ENCODE data around the gene AGPS. TPM values are rescaled to one million over a fixed set of nuclear protein-coding genes. Genes with fewer than 3 reads are reported as not detected.
A peak's percentile ranks its signal among the peaks of the same experiment; 100 is the strongest.
"Not testable (repeated sequence)": the region's sequence is repeated elsewhere in the genome, so short reads cannot be mapped to it uniquely, and the experiment has no call there.

Gene AGPS
- total RNA-seq, 1 experiment from 2014 or later, result 54.0 TPM

DNA sequence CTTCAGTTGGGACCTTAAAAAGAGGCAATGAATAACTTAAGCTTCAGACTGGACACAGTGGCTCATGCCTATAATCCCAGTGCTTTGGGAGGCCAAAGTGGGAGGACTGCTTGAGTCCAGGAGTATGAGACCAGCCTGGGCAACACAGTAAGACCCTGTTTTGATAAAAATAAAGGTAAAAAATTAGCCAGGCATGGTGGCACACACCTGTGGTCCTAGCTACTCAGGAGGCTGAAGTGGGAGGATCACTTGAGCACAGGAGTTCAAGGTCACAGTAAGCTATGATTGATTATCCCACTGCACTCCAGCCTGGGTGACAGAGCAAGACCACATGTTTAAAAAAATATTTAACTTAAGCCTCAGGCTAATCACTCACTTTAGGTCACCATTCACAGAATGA, 26.8 kb upstream of the AGPS start:
- H3K9ac ChIP-seq (ENCODE audit: low read length); H3K4me3 ChIP-seq (ENCODE audit: low read length); H3K79me2 ChIP-seq (ENCODE audit: low read length): not testable (repeated sequence)

DNA sequence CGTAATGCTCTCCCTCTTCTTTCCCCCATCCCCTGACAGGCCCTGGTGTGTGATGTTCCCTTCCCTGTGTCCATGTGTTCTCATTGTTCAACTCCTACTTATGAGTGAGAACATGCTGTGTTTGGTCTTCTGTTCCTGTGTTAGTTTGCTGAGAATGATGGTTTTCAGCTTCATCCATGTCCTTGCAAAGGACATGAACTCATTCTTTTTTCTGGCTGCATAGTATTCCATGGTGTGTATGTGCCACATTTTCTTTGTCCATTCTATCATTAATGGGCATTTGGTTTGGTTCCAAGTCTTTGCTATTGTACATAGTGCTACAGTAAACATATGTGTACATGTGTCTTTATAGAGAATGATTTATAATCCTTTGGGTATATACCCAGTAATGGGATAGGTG, 24.6 kb upstream of the AGPS start:
- not testable (repeated sequence) for H3K4me3 ChIP-seq (ENCODE audit: low read length); H3K27me3 ChIP-seq (ENCODE audit: low read length); DNase-seq; H3K9me2 ChIP-seq (replicated peaks; ENCODE audit: insufficient read depth, low read length); H3K9ac ChIP-seq (ENCODE audit: low read length); H3K4me2 ChIP-seq (ENCODE audit: low read depth, low read length, poor library complexity, severe bottlenecking); H3K27ac ChIP-seq (ENCODE audit: low read length); H3K4me1 ChIP-seq (ENCODE audit: low read length); H3K79me2 ChIP-seq (ENCODE audit: low read length); H4K20me1 ChIP-seq (ENCODE audit: insufficient read depth, low read depth, low read length); H3K36me3 ChIP-seq (ENCODE audit: insufficient read depth, low read length); H3K9me3 ChIP-seq (ENCODE audit: low read length); H2AFZ ChIP-seq (ENCODE audit: low read length)

More for the DNA sequence above, 26.8 kb upstream of the AGPS start:
- H3K9me2 ChIP-seq (replicated peaks; ENCODE audit: insufficient read depth, low read length); H2AFZ ChIP-seq (ENCODE audit: low read length); H3K36me3 ChIP-seq (ENCODE audit: insufficient read depth, low read length); H3K27me3 ChIP-seq (ENCODE audit: low read length); H4K20me1 ChIP-seq (ENCODE audit: insufficient read depth, low read depth, low read length); H3K4me2 ChIP-seq (ENCODE audit: low read depth, low read length, poor library complexity, severe bottlenecking); H3K4me1 ChIP-seq (ENCODE audit: low read length); H3K27ac ChIP-seq (ENCODE audit: low read length); H3K9me3 ChIP-seq (ENCODE audit: low read length); DNase-seq: not testable (repeated sequence)

DNA sequence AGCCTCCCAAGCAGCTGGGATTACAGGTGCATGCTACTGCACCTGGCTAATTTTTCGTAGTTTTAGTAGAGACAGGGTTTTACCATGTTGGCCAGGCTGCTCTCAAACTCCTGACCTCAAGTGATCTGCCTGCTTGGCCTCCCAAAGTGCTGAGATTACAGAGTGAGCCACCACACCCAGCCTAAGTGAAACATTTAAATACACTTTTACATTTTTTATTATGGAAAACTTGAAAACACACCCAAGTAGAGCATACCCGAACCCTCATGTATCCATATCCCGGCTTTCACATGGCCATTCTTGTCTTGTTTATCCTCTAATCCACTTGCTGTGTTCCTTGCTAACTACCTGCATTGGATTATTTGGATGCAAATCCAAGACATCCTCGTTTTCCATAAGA, 13.2 kb upstream of the AGPS start:
- no peaks in the 10 kb centered on the region for H3K4me1 ChIP-seq (ENCODE audit: low read length)
- H3K4me3 ChIP-seq (ENCODE audit: low read length), result no peak overlapping the region
- H3K27me3 ChIP-seq (ENCODE audit: low read length), result no peaks in the 10 kb centered on the region
- no peak overlapping the region for H2AFZ ChIP-seq (ENCODE audit: low read length)
- no peaks in the 10 kb centered on the region for H3K9me2 ChIP-seq (replicated peaks; ENCODE audit: insufficient read depth, low read length)
- H3K9ac ChIP-seq (ENCODE audit: low read length), result no peak overlapping the region
- H3K36me3 ChIP-seq (ENCODE audit: insufficient read depth, low read length), result peaks cover 14% of the 10 kb centered on the region
- no peak overlapping the region for H3K4me2 ChIP-seq (ENCODE audit: low read depth, low read length, poor library complexity, severe bottlenecking)
- H4K20me1 ChIP-seq (ENCODE audit: insufficient read depth, low read depth, low read length), result no peaks in the 10 kb centered on the region
- no peak overlapping the region for H3K27ac ChIP-seq (ENCODE audit: low read length)
- DNase-seq, result no peak
- peaks cover 26% of the 10 kb centered on the region for H3K79me2 ChIP-seq (ENCODE audit: low read length)
- H3K9me3 ChIP-seq (ENCODE audit: low read length), result no peaks in the 10 kb centered on the region

DNA sequence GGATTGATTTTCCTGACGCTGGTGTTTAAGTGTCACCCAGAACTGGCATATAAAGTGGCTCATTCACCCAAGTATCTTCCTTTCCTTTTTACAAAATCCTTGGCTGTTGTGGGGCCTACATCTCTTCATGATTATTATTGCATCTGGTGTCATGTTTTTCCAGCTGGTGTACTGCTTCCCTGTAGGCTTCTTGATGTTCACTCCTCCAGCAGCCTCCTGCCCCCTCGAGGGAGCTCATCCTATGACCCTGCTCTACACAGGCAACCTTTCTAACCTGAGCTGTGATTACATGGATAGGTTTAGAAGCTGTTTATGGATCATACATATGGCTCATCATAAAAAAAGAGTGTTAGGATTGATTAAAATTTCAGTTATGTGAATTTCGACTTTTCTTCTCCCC, 12.4 kb upstream of the AGPS start:
- Histone ChIP-seq H3K9me3 (ENCODE audit: low read length) (no peaks in the 10 kb centered on the region), H3K36me3 (ENCODE audit: insufficient read depth, low read length) (peaks cover 14% of the 10 kb centered on the region), H4K20me1 (ENCODE audit: insufficient read depth, low read depth, low read length) (no peaks in the 10 kb centered on the region), H3K4me3 (ENCODE audit: low read length) (no peak overlapping the region), H3K9ac (ENCODE audit: low read length) (no peak overlapping the region), H3K27ac (ENCODE audit: low read length) (no peak overlapping the region), H2AFZ (ENCODE audit: low read length) (no peak overlapping the region), H3K4me2 (ENCODE audit: low read depth, low read length, poor library complexity, severe bottlenecking) (no peak overlapping the region), H3K4me1 (ENCODE audit: low read length) (no peaks in the 10 kb centered on the region), H3K27me3 (ENCODE audit: low read length) (no peaks in the 10 kb centered on the region), H3K9me2 (replicated peaks; ENCODE audit: insufficient read depth, low read length) (no peaks in the 10 kb centered on the region), H3K79me2 (ENCODE audit: low read length) (peaks cover 31% of the 10 kb centered on the region)
- no peak for DNase-seq

DNA sequence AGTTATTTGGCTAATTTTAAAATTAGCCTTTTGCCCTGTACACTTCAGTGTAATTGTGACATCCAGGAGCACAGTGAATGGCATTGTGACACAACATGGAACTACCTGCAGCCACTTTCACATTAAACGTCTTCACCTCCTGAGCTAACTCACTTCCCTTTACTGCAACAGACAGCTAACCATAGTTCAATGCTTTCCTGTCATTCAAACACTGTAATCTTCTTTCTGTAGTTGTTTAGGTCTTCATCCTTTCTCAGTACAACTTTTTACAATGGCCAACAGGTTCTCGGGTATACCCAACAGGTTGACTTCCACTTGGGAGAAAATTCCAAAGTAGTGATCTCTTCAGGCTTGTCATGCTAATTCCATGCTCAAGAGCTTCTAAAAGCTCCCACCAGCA, 8.6 kb upstream of the AGPS start:
- no peak for DNase-seq
- Histone ChIP-seq H4K20me1 (ENCODE audit: insufficient read depth, low read depth, low read length) (no peaks in the 10 kb centered on the region), H3K27ac (ENCODE audit: low read length) (no peak overlapping the region), H3K27me3 (ENCODE audit: low read length) (no peaks in the 10 kb centered on the region), H3K9ac (ENCODE audit: low read length) (no peak overlapping the region), H3K4me3 (ENCODE audit: low read length) (no peak overlapping the region), H3K36me3 (ENCODE audit: insufficient read depth, low read length) (peaks cover 14% of the 10 kb centered on the region), H3K4me2 (ENCODE audit: low read depth, low read length, poor library complexity, severe bottlenecking) (no peak overlapping the region), H3K9me2 (replicated peaks; ENCODE audit: insufficient read depth, low read length) (no peaks in the 10 kb centered on the region), H3K9me3 (ENCODE audit: low read length) (no peaks in the 10 kb centered on the region), H2AFZ (ENCODE audit: low read length) (no peak overlapping the region), H3K4me1 (ENCODE audit: low read length) (peaks cover 12% of the 10 kb centered on the region), H3K79me2 (ENCODE audit: low read length) (peaks cover 67% of the 10 kb centered on the region)

DNA sequence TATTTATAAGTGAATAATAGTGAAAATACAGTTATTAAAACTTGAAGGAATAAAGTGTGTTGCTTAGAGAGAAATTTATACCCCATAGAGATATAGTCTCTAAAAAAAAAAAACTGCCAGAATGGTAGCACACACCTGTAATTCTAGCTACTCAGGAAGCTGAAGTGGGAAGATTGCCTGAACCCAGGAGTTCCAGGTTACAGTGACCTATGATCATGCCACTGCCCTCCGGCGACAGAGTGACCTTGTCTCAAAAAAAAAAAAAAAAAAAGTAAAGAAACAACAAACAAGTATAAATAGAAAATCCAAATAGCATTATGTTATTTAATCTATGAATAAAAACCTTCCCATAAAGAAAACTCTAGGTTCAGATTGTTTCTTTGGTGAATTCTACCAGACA, 7.4 kb upstream of the AGPS start:
- H3K79me2 ChIP-seq (ENCODE audit: low read length), result peaks cover 77% of the 10 kb centered on the region
- H3K4me2 ChIP-seq (ENCODE audit: low read depth, low read length, poor library complexity, severe bottlenecking), result no peak overlapping the region
- H3K4me3 ChIP-seq (ENCODE audit: low read length), result no peak overlapping the region
- no peaks in the 10 kb centered on the region for H4K20me1 ChIP-seq (ENCODE audit: insufficient read depth, low read depth, low read length)
- H3K27ac ChIP-seq (ENCODE audit: low read length), result no peak overlapping the region
- peaks cover 9% of the 10 kb centered on the region for H3K36me3 ChIP-seq (ENCODE audit: insufficient read depth, low read length)
- no peak overlapping the region for H2AFZ ChIP-seq (ENCODE audit: low read length)
- no peaks in the 10 kb centered on the region for H3K9me3 ChIP-seq (ENCODE audit: low read length)
- DNase-seq, result no peak
- H3K9me2 ChIP-seq (replicated peaks; ENCODE audit: insufficient read depth, low read length), result no peaks in the 10 kb centered on the region
- H3K9ac ChIP-seq (ENCODE audit: low read length), result no peak overlapping the region
- no peaks in the 10 kb centered on the region for H3K27me3 ChIP-seq (ENCODE audit: low read length)
- peaks cover 21% of the 10 kb centered on the region for H3K4me1 ChIP-seq (ENCODE audit: low read length)

DNA sequence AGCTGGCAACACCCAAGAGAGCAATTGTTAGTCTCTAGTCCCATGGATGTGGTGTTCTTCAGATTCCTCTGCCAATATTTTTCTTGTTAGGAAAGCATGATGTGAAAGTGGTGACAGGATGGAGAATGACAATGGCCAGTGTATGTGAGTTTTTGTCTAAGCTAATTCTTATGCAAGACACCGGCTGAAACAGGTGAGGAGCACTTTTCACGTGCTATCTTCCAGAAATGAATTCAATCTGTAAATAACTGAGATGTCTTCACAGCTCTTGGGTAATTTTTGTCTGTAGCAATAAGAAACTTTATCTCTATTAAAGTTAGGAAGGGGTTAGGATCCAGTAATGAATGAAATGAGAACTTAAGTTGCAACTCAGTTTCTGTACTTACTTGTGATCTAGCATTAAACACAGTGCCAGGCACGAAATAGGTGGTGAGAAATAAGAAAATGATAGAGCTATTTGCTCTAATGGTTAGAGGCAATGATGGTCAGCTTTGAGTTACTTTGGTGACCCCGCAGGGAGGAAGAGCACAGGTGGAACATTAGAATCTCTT, 676 bp upstream of the AGPS start:
- H4K20me1 ChIP-seq (ENCODE audit: insufficient read depth, low read depth, low read length), result no peaks in the 10 kb centered on the region; the same call in 1 of the 2 replicates
- H3K9me3 ChIP-seq (ENCODE audit: low read length), result no peaks in the 10 kb centered on the region
- peaks cover 2% of the 10 kb centered on the region; the same call in 1 of the 2 replicates for H3K36me3 ChIP-seq (ENCODE audit: insufficient read depth, low read length)
- peak overlapping the region; percentile 52; the same call in 1 of the 2 replicates for H3K27ac ChIP-seq (ENCODE audit: low read length)
- H3K4me1 ChIP-seq (ENCODE audit: low read length), result peaks cover 62% of the 10 kb centered on the region
- no peaks in the 10 kb centered on the region for H3K27me3 ChIP-seq (ENCODE audit: low read length)
- peak overlapping the region; percentile 73 for H2AFZ ChIP-seq (ENCODE audit: low read length)
- no peaks in the 10 kb centered on the region for H3K9me2 ChIP-seq (replicated peaks; ENCODE audit: insufficient read depth, low read length)
- peak; percentile 46 for DNase-seq
- peak overlapping the region; percentile 92 for H3K4me3 ChIP-seq (ENCODE audit: low read length)
- peaks cover 97% of the 10 kb centered on the region for H3K79me2 ChIP-seq (ENCODE audit: low read length)
- H3K4me2 ChIP-seq (ENCODE audit: low read depth, low read length, poor library complexity, severe bottlenecking), result peak overlapping the region; percentile 97
- H3K9ac ChIP-seq (ENCODE audit: low read length), result peak overlapping the region; percentile 92

DNA sequence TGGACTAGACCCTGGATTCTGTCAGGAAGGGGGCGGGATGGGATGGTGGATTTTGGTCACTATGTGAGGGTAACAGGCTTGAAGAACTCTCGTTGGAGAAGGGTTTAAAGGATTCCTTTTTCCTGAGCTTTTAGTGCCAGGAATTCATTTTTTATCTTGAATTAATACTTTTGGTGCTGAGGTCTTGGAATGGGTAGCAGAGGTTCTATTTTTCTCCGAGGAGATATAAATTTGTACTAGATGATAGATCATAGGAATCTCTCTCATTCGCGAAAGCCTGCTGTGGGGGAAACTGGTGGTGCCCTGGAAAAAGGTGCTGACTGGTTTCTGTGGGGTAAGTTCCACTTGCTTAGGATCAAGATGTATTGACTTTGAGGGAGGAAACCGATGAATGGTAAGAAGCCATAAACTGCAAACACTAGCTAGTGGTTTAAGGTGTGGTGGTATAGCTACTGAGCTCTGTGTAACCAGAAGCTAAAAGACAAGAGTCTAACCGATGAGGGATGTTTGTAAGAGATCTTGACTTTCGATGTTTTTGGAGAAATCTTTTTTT, 706 bp downstream of the AGPS start:
- H2AFZ ChIP-seq (ENCODE audit: low read length), result no peak overlapping the region
- peak overlapping the region; percentile 97 for H3K4me2 ChIP-seq (ENCODE audit: low read depth, low read length, poor library complexity, severe bottlenecking)
- H3K4me3 ChIP-seq (ENCODE audit: low read length), result peak overlapping the region; percentile 92
- H3K27ac ChIP-seq (ENCODE audit: low read length), result peak overlapping the region; percentile 13; the same call in 1 of the 2 replicates
- DNase-seq, result peak; percentile 61
- H3K9me3 ChIP-seq (ENCODE audit: low read length), result no peaks in the 10 kb centered on the region
- peaks cover 3% of the 10 kb centered on the region for H4K20me1 ChIP-seq (ENCODE audit: insufficient read depth, low read depth, low read length)
- H3K9me2 ChIP-seq (replicated peaks; ENCODE audit: insufficient read depth, low read length), result no peaks in the 10 kb centered on the region
- no peaks in the 10 kb centered on the region for H3K27me3 ChIP-seq (ENCODE audit: low read length)
- H3K4me1 ChIP-seq (ENCODE audit: low read length), result peaks cover 63% of the 10 kb centered on the region
- peaks cover 2% of the 10 kb centered on the region; the same call in 1 of the 2 replicates for H3K36me3 ChIP-seq (ENCODE audit: insufficient read depth, low read length)
- H3K79me2 ChIP-seq (ENCODE audit: low read length), result peaks cover 97% of the 10 kb centered on the region
- peak overlapping the region; percentile 92 for H3K9ac ChIP-seq (ENCODE audit: low read length)
